HG03342 (cell line): ENCODE measurements around the gene RAB11B.
"Not testable (repeated sequence)": the region's sequence is repeated elsewhere in the genome, so short reads cannot be mapped to it uniquely, and the experiment has no call there.

Experiments used
- ATAC-seq: cut with Tn5 transposase; IDR thresholded peaks from one replicate; pipeline ENCODE4 v1.9.1; 2021; ENCODE audit warnings: mild to moderate bottlenecking, moderate library complexity; ENCODE audit not compliant: unreplicated experiment

Gene RAB11B

DNA sequence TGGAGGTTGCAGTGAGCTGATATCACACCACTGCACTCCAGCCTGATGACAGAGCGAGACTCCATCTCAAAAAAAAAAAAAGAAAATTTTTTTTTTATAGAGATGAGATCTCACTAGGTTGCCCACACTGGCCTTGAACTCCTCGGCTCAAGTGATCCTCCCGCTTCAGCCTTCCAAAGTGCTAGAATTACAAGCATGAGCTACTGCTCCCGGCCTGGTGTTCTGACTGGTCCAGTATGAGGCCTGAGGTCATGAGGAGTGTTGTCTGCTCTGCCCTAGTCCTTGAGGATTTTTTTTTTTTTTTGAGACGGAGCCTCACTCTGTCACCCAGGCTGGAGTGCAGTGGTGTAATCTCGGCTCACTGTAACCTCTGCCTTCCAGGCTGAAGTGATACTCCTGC, 35.2 kb downstream of the RAB11B start:
- not testable (repeated sequence) for ATAC-seq

DNA sequence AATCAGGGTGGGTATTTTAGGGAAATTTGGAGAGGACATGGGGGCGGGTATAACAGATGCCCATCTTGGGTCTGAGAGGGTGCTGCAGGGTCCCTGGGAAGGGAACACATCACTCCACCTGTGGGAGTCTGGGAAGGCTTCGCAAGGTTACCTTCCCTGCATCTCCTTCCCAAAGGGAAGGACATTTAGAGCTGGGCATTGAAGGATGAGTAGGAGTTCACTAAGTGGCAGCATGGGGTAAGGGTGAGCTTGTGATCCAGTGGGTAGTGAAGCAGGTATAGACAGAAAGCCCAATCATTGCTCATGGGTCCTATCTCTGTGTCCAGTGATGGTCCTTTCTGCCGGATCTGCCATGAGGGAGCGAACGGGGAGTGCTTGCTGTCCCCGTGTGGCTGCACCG, 36.1 kb downstream of the RAB11B start:
- ATAC-seq: no peak

DNA sequence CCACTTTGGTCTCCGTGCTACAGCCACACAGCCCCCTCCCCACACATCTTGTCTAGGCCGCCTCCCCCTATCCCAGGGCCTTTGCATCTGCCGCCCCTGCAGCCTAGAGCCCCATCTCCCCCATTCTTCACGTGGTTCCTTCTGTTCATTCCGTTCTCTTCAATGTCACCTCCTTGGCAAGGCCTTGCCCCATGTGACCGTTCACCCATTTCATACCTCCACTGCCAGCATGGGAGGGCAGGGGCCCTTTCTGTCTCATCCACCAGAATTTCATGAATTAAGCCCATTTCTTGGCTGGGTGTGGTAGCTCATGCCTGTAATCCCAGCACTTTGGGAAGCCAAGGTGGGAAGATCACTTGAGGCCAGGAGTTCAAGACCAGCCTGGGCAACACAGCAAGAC, 38.9 kb downstream of the RAB11B start:
- ATAC-seq: no peak

DNA sequence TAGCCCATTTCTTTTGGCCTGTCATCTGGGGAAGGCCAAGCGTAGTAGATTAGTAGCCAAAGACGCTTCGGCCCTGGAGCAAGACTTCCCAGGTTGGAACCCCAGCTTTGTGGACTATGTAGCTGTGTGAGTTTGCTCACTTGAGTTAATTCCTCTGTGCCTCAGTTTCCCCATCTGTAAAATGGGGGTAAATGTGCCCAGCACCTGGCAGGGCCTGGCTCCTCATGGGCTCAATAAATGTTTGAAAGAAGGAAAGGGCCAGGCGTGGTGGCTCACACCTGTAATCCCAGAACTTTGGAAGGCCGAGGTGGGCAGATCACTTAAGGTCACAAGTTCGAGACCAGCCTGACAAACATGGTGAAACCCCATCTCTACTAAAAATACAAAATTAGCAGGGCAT, 39.7 kb downstream of the RAB11B start:
- no peak for ATAC-seq

DNA sequence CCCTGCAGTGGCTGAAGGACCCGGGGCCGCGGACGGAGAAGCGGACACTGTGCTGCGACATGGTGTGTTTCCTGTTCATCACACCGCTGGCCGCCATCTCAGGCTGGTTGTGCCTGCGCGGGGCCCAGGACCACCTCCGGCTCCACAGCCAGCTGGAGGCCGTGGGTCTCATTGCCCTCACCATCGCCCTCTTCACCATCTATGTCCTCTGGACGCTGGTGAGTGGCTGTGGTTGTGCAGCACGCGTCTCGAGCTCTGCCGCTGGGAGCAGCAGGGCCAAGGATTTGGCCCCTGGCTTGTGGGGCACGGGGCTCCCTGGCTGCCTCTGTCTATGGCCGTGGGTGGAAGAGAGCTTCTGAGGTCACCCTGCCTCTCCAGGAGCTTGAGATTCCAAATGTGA, 40.5 kb downstream of the RAB11B start:
- no peak for ATAC-seq

DNA sequence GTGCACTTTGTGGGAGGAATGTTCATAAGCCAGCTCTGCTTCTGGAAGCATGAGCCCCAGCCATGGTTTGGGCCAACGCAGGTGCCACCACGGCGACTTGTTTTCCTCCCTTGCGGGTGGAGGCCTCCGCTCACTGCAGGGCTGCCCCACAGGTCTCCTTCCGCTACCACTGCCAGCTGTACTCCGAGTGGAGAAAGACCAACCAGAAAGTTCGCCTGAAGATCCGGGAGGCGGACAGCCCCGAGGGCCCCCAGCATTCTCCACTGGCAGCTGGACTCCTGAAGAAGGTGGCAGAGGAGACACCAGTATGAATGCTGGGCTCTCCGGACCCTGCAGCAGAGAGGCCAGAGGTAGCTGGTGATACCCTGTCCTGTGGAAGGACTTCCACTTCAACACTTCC, 48.1 kb downstream of the RAB11B start:
- ATAC-seq: no peak

DNA sequence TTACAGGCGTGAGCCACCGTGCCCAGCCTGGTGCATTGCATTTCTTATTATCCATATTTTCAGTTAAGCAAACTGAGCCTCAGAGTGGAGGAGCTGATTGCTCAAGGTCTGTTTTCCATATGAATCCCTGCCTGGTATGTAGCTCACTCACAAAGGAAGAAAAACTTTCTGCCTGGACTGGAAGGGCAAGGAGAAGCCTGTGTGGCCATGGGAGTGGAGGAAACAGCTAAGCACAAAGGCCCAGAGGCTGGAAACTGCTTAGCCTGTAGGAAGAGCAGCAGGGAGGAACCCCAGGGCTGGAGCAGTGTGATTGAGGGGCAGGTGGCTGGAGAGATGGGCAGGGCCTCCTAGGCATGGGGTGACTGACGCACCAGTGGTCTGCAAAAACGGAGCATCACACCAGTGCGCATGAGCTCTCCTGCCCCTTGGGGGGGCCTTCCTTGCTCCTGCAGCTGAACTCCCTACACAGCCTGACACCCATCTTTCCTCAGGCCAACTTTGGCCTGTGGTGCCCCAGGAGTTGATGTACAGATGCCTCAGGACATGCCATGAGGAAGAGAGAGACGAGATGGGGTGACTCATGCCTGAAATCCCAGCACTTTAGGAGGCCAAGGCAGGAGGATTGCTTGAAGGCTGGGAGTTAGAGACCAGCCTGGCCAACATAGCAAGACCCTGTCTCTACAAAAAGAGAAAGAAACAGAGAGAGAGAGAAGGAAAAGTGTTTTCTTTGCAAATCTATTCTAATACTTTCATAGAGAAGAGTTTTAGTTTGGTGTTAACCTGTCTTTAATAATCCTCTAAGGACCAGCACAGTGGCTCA, 51.8 kb downstream of the RAB11B start:
- no peak for ATAC-seq

DNA sequence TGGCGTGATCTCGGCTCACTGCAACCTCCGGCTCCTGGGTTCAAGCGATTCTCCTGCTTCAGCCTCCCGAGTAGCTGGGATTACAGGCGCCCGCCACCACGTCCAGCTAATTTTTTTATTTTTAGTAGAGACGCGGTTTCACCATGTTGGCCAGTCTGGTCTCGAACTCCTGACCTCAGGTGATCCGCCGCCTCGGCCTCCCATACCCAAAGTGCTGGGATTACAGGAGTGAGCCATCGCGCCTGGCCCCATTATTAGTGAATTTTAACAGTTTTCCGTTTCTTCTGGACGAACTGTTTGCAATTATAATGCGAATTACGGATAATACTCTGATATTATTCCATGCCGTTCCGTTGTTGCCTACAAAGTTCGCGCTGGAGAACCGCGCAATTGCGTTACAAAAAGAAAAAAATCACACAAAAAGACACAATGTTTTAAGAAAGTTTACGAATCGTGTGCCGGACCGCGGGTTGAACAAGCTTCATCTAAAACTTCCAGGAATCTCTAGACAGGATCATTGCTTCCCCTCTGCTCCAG, 54.0 kb downstream of the RAB11B start:
- ATAC-seq: not testable (repeated sequence)

DNA sequence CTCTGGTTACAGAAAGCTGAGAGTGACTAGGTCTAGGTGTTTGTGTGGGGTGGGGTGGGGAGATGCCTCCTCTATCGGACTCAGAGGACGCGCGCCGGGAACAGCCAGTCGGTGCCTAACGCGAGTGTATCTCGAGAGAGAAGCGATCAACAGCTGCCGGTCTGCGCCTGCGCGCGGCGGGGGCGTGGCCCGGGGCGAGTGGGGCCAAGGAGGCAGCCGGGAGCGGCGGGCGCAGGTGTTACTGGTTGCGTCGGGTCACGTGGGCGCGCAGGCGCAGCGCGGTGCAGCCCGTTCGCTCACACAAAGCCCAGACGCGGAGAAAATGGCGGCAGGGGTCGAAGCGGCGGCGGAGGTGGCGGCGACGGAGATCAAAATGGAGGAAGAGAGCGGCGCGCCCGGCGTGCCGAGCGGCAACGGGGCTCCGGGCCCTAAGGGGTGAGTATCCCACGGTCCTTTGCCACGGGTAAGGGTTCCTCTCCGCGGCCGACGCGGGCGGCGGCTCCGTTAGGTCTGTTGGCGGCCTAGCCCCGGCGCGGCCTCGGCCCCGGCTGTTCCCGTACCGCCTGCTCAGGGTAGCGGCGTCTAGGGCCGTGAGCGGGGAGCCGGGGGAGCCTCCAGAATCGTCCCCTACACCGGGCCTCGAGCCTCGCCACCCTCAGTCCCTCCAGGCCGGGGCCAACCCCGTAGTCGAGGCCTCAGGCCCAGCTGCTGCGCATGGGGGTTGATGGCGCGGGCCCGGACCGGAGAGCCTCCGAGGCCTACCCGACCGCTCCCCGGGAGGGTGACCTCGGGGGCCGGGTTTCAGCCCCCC, 54.7 kb downstream of the RAB11B start, which contains the start of gene HNRNPM:
TSS of gene HNRNPM (plus strand) at position 299 of the 811 bp plus-strand sequence. CDS start at position 323, 24 bp downstream.
- peak; percentile 85 for ATAC-seq

DNA sequence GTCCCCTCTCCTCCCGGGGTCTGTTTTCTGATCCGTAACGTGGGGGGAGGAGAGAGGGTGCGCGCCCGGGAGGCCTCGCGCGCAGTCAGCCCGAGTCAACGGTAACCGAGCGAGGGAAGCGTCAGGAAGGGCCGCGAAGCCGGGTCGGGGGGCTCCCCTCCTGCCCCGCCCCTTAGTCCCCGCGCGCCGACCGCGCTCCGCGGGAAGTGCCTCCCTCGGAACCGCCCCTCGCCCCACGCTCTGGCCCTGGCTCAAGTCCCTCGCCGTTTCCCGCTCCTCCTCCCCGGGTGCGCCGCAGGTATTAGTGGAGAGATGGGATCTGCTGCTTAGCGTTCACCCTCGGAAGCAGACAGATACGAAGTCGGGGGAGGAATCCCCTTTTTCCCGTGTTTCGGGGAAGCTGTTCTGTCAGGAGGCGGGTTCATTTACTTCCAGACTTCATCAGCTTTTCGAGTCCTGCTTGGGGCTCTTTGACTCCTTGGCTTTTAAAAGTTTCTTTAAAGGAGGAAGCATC, 55.4 kb downstream of the RAB11B start:
- ATAC-seq: peak; percentile 16

DNA sequence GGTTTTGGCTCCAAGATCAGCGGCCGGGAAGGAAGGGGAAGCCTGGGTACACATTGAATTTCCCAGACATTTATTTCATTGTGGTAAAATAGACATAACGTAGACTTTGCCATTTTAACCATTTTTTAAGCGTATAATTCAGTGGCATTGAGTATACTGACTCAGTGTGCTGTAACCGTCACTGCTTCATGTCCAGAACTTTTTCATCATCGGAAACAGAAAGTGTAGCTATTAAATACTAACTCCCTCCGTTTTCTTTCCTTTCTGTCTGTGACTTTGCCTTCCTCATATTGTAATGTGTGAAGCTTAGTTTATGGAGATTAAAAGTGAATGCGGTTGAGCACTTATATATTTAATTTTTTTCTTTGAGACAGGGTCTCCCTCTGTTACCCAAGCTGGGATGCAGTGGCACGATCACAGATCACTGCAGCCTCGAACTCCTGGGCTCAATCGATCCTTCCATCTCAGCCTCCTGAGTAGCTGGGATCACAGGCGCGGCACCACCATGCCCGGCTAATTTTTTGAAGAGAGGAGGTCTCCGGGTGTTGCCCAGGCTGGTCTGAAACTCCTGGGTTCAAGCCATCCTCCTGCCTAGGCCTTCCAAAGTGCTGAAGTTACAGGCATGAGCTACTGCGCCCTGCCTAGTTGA, 56.0 kb downstream of the RAB11B start:
- no peak for ATAC-seq

DNA sequence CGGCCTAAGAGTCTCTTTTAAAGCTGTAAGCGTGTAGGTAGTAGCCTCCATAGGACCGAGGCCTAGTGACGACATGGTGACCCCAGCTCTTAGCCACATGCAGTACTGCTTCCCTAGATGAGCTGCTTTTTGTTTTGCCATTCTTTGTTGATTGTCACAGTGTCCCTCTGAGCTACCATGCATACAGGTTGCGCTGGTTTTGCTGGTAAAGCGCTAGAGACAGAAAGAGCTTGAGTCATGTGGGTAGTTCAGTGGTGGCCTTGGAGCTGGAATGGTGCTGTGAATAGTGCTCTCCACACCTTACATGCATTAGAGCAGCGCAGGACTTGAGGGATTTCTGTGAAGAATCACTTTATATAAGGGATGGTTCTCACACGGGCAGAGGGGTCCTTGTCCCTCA, 59.7 kb downstream of the RAB11B start:
- no peak for ATAC-seq

DNA sequence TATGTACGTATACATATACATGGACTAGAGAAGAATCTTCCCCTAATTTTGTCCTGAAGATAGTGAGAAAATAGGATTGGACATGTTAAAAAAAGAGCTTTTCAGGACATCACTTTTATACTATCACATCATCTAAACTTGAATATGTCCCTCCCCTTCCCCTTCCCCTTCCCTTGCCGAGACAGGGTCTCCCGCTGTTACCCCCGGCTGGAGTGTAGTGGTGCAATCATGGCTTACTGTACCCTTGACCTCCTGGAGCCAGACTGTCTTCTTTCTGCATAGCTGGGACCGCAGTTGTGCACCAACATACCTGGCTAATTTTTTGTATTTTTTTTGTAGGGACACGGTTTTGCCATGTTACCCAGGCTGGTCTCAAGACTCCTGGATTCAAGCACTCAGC, 61.2 kb downstream of the RAB11B start:
- no peak for ATAC-seq

DNA sequence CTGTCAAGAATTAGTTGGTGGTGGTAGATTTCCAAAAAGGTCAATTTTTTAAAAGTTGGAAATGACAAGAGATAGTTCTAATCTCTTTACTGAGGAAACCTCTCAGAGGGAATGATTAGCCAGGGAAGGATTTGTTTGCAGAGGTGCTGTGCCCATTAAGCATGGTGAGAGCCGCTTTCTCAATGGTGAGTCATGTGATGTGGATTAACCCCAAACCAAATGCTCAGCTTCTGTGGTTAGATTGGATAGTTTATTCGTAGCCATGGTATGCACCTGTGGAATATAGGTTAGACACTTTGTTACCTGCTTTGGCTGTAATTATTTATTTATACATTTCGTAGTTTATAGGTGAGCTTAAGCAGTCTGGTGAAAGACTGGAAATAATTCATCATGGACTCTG, 61.7 kb downstream of the RAB11B start:
- ATAC-seq: no peak

DNA sequence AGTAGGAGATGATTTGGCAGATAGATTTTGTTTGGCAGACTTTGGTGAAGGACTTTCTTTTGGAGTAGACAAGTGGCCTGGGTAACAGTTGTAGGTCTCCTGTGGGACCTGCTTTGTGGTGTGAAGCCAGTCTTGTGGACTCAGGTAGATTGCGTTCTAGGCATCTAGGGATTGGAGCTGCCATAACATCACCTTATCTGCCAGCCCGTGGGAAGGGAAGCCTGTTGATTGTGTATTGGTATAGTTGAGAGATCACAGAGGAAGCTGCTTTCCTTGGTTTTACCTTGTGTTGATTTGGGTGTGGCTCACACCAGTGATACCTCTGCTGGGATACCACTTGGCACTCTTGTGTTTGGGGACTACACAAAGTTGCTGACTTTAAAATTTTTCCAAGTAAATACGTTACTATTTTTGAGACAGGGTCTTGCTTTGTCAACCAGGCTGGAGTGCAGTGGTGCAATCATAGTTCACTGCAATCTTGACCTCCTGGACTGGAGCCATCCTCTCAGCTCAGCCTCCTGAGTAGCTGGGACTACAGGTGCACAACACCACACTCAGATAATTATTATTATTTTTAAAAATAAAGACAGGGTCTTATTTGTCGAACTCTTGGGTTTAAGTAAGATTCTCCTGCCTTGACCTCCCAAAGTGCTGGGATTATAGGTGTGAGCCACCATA, 62.4 kb downstream of the RAB11B start:
- ATAC-seq: no peak

DNA sequence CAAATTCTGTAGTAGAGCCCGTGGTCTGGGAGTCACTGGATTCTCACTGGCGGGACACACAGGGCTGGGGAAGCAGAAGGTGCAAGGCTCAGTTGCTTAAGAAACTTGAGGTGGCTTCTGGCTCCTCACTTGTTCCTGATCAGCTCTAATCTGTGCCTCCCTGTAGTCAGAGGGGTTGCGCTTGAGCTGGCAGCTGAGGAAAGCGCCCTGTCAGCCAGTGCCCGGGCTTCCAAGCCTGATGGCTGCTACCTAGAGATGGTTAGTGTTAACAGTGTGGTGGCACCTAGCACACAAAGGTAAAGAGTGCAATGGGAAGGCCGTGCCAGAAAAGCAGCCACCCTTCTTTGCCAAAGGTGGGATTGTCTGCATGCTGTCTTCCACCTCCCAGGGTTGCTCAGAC, 63.5 kb downstream of the RAB11B start:
- ATAC-seq: no peak
